A549 (cell line): ENCODE data around the gene SUB1. TPM values are rescaled to one million over a fixed set of nuclear protein-coding genes. Genes with fewer than 3 reads are reported as not detected.

Source experiments
- ATAC-seq, 2 experiments: fragments of 200-7000 bp in 1 of 2; fragments of >200 bp in 1 of 2; cut with Nextera tagmentation in 1 of 2; cut with Tn5 transposase in 1 of 2; 3 replicates each; pipeline versions ENCODE4 v1.8.0 to v1.9.1; 2018 to 2020; ENCODE audit warnings: mild to moderate bottlenecking in 1 of 2, moderate library complexity in 1 of 2
- CTCF ChIA-PET: fragments of 300-600 bp; sonication (Branson Sonifier 250); formaldehyde crosslinking; extraction: SDS; loops from one replicate; lab custom pipeline; 2021; ENCODE audit warnings: antibody characterized with exemption, inconsistent platforms; lab: Yijun Ruan, JAX
- POLR2A ChIA-PET: fragments of 350-600 bp; formaldehyde crosslinking; extraction: SDS; loops from one replicate; lab custom pipeline; 2021; ENCODE audit warnings: antibody characterized with exemption, inconsistent platforms; lab: Yijun Ruan, JAX
- DNase-seq, 2 experiments: peaks; one replicate each; pipeline versions ENCODE4 v3.0.0 to v3.0.0-alpha.2; 2011 to 2016; ENCODE audit warnings: low read depth in 1 of 2, low spot score in 1 of 2
- FAIRE-seq: peaks from 2 replicates; lab custom pipeline; 2011; peaks lifted over from hg19 to GRCh38; lab: Jason Lieb, UNC
- H3K27ac ChIP-seq, 2 experiments: fragments of >200 bp; sonication (Bioruptor Twin); formaldehyde crosslinking; 3 replicates each; pipeline ENCODE4 v1.5.1; 2016 to 2017
- H3K4me1 ChIP-seq: fragments of >200 bp; sonication (Bioruptor Twin); formaldehyde crosslinking; 3 replicates; pipeline ENCODE4 v1.6.1; 2016
- H3K4me2 ChIP-seq: fragments of >200 bp; sonication (Bioruptor Twin); formaldehyde crosslinking; 3 replicates; pipeline ENCODE4 v1.6.1; 2016
- H3K4me3 ChIP-seq: fragments of >200 bp; sonication (Bioruptor Twin); formaldehyde crosslinking; 3 replicates; pipeline ENCODE4 v1.5.1; 2016
- H3K9me3 ChIP-seq: fragments of >200 bp; sonication (Bioruptor Twin); formaldehyde crosslinking; 3 replicates; pipeline ENCODE4 v1.6.1; 2016
- CBX2 ChIP-seq: fragments of 200-600 bp; sonication (generic); IDR thresholded peaks from 2 replicates; pipeline ENCODE4 v1.6.1; 2016; ENCODE audit warnings: low read depth, mild to moderate bottlenecking, borderline replicate concordance
- CBX8 ChIP-seq: fragments of 200-600 bp; sonication (generic); IDR thresholded peaks from 2 replicates; pipeline ENCODE4 v1.6.1; 2016
- CEBPB ChIP-seq, 2 experiments: fragments of >200 bp in 1 of 2; sonication (Bioruptor Twin) in 1 of 2; formaldehyde crosslinking in 1 of 2; IDR thresholded peaks; 2 replicates each; pipeline ENCODE4 v1.6.1; 2012 to 2016
- CHD2 ChIP-seq: fragments of 150-350 bp; IDR thresholded peaks from 2 replicates; pipeline ENCODE4 v1.6.1; 2014; ENCODE audit warnings: low read length; ENCODE audit not compliant: partially characterized antibody
- EHMT2 ChIP-seq: fragments of 200-600 bp; sonication (generic); IDR thresholded peaks from 2 replicates; pipeline ENCODE4 v1.6.1; 2016; ENCODE audit warnings: antibody characterized with exemption, low read depth, mild to moderate bottlenecking, moderate library complexity
- FOSB ChIP-seq: fragments of 250-450 bp; sonication (Bioruptor Pico); IDR thresholded peaks from 2 replicates; pipeline ENCODE4 v1.5.0; 2020; ENCODE audit warnings: mild to moderate bottlenecking, moderate library complexity
- GATA3 ChIP-seq: IDR thresholded peaks from 2 replicates; pipeline ENCODE4 v1.6.1; 2012; ENCODE audit warnings: borderline replicate concordance
- HDAC2 ChIP-seq: fragments of 200-600 bp; sonication (generic); IDR thresholded peaks from 2 replicates; pipeline ENCODE4 v1.6.1; 2016
- HOXA7 ChIP-seq: fragments of 250-450 bp; sonication (Bioruptor Pico); IDR thresholded peaks from 2 replicates; pipeline ENCODE4 v1.5.0; 2020; ENCODE audit warnings: mild to moderate bottlenecking, moderate library complexity
- KDM1A ChIP-seq: fragments of 200-600 bp; sonication (generic); IDR thresholded peaks from 2 replicates; pipeline ENCODE4 v1.6.1; 2016; ENCODE audit warnings: low read depth, mild to moderate bottlenecking
- POLR2AphosphoS2 ChIP-seq: conservative IDR thresholded peaks from 2 replicates; pipeline ENCODE4 v1.6.1; 2012; ENCODE audit warnings: low read length, improper control_type of control experiment, inconsistent platforms
- RAD21 ChIP-seq, 2 experiments: fragments of >200 bp in 1 of 2; sonication (Bioruptor Twin) in 1 of 2; formaldehyde crosslinking in 1 of 2; IDR thresholded peaks in 1 of 2; conservative IDR thresholded peaks in 1 of 2; 2 replicates in 1 of 2; 3 replicates in 1 of 2; pipeline ENCODE4 v1.6.1; 2012 to 2018; ENCODE audit warnings: inconsistent platforms in 1 of 2
- REST ChIP-seq: fragments of 200-600 bp; sonication (generic); IDR thresholded peaks from 2 replicates; pipeline ENCODE4 v1.6.1; 2016; ENCODE audit warnings: antibody characterized with exemption, mild to moderate bottlenecking, moderate library complexity
- SMC3 ChIP-seq: fragments of >200 bp; sonication (Bioruptor Twin); formaldehyde crosslinking; IDR thresholded peaks from 3 replicates; pipeline ENCODE4 v1.6.1; 2018; ENCODE audit warnings: inconsistent platforms
- ZC3H11A ChIP-seq: fragments of 450-650 bp; IDR thresholded peaks from 2 replicates; pipeline ENCODE4 v1.6.1; 2014; ENCODE audit warnings: antibody characterized with exemption, mild to moderate bottlenecking
- ZFP36 ChIP-seq: fragments of 450-650 bp; IDR thresholded peaks from 2 replicates; pipeline ENCODE4 v1.6.1; 2014; ENCODE audit warnings: borderline replicate concordance; ENCODE audit not compliant: partially characterized antibody
- ZNF302 ChIP-seq: fragments of 250-450 bp; sonication (Bioruptor Pico); IDR thresholded peaks from 2 replicates; pipeline ENCODE4 v1.9.0; 2021; ENCODE audit warnings: inconsistent platforms, mild to moderate bottlenecking, moderate library complexity
- WGBS: methylation state at CpG from one replicate; pipeline ENCODE4 v1.1.6; 2017; ENCODE audit errors: missing lambda C conversion rate; 5-methylcytosine and 5-hydroxymethylcytosine counted together
- polyA plus RNA-seq, 4 experiments: library from polyadenylated mRNA; depleted of rRNA in 3 of 4; stranded (reverse); fragments of >200 nt; fragmentation: RNase III in 1 of 4; extraction: RNeasy Plus Mini Kit Qiagen cat#74134 plus additional on column Dnase treatment in 1 of 4; gene quantifications; 2 replicates in 3 of 4; 3 replicates in 1 of 4; pipeline ENCODE4 v1.2.3, GENCODE V29; 2011 to 2017
- TF ChIP-seq, protein P1 (sequence below): fragments of >200 bp; sonication (Bioruptor Twin); formaldehyde crosslinking; IDR thresholded peaks from 3 replicates; pipeline ENCODE4 v1.5.1; 2016
- TF ChIP-seq, protein P2 (sequence below): fragments of 450-650 bp; IDR thresholded peaks from 2 replicates; pipeline ENCODE4 v1.6.1; 2014; ENCODE audit warnings: antibody characterized with exemption
- TF ChIP-seq, protein P3 (sequence below): fragments of 150-350 bp; IDR thresholded peaks from 2 replicates; pipeline ENCODE4 v1.6.1; 2014; ENCODE audit warnings: low read depth, mild to moderate bottlenecking, low read length
- TF ChIP-seq, protein P4 (sequence below): fragments of 250-450 bp; sonication (Bioruptor Pico); IDR thresholded peaks from 2 replicates; pipeline ENCODE4 v1.5.0; 2020; ENCODE audit warnings: low read depth, mild to moderate bottlenecking, moderate library complexity
- TF ChIP-seq, protein P5 (sequence below): fragments of >200 bp; sonication (Bioruptor Twin); formaldehyde crosslinking; IDR thresholded peaks from 2 replicates; pipeline ENCODE4 v1.6.1; 2016

SUB1 gene
- polyA plus RNA-seq, 2 of the 4 experiments (the other 2 are of a cell fraction) = 190 to 450 TPM

DNA sequence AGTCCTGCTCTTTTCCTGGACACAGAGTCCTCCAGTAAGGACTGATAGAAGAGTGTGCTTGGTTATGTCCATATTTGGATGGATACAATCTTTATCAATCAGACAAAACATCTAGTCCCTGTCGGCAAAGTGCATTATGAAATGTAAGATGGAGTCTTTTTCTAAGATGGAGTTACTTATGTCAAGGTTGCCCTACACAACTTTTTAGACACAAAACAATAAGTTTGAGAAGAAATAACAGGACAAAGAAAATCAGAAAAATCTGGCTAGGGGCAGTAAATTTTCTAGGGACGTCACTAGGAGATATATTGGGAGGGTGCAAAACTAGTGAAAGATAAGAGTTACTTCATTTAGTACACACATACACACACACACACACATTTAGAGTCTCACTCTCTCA is 23.3 kb upstream of the SUB1 start:
- POLR2A ChIA-PET = no interaction called here
- H3K4me1 ChIP-seq = no peaks in the 10 kb centered on the region
- no peaks in the 10 kb centered on the region for H3K9me3 ChIP-seq
- ATAC-seq (no peak), DNase-seq (no peak), FAIRE-seq (no peak)
- no peak overlapping the region for H3K4me2 ChIP-seq
- CTCF ChIA-PET = interaction anchor here (0.8 to 1.9 kb wide), 2 partner anchors 10 to 73 kb away, joined by 3 to 7 read pairs; no protein-coding TSS in a partner anchor
- H3K4me3 ChIP-seq = no peak overlapping the region
- H3K27ac ChIP-seq = no peak overlapping the region
- 88% methylated on average over 2 of the region's 2 CpGs for WGBS
- TF ChIP-seq CEBPB (IDR thresholded peaks at IDR 0.05) = no peak
- no peak for TF ChIP-seq ZNF302 (CRISPR knock-in tag)
- no peak for TF ChIP-seq HDAC2
- TF ChIP-seq, protein P1, sequence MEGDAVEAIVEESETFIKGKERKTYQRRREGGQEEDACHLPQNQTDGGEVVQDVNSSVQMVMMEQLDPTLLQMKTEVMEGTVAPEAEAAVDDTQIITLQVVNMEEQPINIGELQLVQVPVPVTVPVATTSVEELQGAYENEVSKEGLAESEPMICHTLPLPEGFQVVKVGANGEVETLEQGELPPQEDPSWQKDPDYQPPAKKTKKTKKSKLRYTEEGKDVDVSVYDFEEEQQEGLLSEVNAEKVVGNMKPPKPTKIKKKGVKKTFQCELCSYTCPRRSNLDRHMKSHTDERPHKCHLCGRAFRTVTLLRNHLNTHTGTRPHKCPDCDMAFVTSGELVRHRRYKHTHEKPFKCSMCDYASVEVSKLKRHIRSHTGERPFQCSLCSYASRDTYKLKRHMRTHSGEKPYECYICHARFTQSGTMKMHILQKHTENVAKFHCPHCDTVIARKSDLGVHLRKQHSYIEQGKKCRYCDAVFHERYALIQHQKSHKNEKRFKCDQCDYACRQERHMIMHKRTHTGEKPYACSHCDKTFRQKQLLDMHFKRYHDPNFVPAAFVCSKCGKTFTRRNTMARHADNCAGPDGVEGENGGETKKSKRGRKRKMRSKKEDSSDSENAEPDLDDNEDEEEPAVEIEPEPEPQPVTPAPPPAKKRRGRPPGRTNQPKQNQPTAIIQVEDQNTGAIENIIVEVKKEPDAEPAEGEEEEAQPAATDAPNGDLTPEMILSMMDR = no peak
- TF ChIP-seq ZFP36 = no peak
- TF ChIP-seq, protein P2, sequence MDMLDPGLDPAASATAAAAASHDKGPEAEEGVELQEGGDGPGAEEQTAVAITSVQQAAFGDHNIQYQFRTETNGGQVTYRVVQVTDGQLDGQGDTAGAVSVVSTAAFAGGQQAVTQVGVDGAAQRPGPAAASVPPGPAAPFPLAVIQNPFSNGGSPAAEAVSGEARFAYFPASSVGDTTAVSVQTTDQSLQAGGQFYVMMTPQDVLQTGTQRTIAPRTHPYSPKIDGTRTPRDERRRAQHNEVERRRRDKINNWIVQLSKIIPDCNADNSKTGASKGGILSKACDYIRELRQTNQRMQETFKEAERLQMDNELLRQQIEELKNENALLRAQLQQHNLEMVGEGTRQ = no peak
- no peak for TF ChIP-seq CBX8
- no peak for TF ChIP-seq RAD21 (conservative IDR thresholded peaks at IDR 0.05 in 1 of 2, IDR thresholded peaks at IDR 0.05 in 1 of 2)
- TF ChIP-seq POLR2AphosphoS2 = no peak
- TF ChIP-seq REST = no peak
- TF ChIP-seq GATA3 = no peak

- Histone ChIP-seq H3K4me2 (no peak overlapping the region), H3K4me1 (no peaks in the 10 kb centered on the region), H3K4me3 (no peak overlapping the region), H3K27ac (no peak overlapping the region), H3K9me3 (no peaks in the 10 kb centered on the region)
- ChIA-PET POLR2A (no interaction called here), CTCF (interaction anchor here (1.0 to 1.9 kb wide), 2 partner anchors 11 to 73 kb away, joined by 4 to 7 read pairs; no protein-coding TSS in a partner anchor)
- TF ChIP-seq, protein P3, sequence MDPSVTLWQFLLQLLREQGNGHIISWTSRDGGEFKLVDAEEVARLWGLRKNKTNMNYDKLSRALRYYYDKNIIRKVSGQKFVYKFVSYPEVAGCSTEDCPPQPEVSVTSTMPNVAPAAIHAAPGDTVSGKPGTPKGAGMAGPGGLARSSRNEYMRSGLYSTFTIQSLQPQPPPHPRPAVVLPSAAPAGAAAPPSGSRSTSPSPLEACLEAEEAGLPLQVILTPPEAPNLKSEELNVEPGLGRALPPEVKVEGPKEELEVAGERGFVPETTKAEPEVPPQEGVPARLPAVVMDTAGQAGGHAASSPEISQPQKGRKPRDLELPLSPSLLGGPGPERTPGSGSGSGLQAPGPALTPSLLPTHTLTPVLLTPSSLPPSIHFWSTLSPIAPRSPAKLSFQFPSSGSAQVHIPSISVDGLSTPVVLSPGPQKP = no peak
- TF ChIP-seq, protein P4, sequence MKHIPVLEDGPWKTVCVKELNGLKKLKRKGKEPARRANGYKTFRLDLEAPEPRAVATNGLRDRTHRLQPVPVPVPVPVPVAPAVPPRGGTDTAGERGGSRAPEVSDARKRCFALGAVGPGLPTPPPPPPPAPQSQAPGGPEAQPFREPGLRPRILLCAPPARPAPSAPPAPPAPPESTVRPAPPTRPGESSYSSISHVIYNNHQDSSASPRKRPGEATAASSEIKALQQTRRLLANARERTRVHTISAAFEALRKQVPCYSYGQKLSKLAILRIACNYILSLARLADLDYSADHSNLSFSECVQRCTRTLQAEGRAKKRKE (CRISPR knock-in tag) = no peak
- TF ChIP-seq CBX2 (no peak), ZC3H11A (no peak), KDM1A (no peak), SMC3 (no peak), EHMT2 (no peak), FOSB (CRISPR knock-in tag) (no peak), HOXA7 (CRISPR knock-in tag) (no peak), CHD2 (no peak)
- TF ChIP-seq, protein P5, sequence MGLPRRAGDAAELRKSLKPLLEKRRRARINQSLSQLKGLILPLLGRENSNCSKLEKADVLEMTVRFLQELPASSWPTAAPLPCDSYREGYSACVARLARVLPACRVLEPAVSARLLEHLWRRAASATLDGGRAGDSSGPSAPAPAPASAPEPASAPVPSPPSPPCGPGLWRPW = no peak
- TF ChIP-seq, protein P1 = no peak
- FAIRE-seq (no peak), ATAC-seq (no peak), DNase-seq (no peak)
These were observed 22.5 kb upstream of the SUB1 start for GRCh38 chr5:32562843-32563242.
